ENCODE measurements around the gene CD81. TPM values are rescaled to one million over a fixed set of nuclear protein-coding genes. Genes with fewer than 3 reads are reported as not detected.

Gene CD81
- total RNA-seq, 4 donors from 2014 or later, result 234 to 340 (median 277) TPM

- DNase-seq (ENCODE audit: low spot score in 2 of 2), result no peak
- TF ChIP-seq EP300 (IDR thresholded peaks at IDR 0.05), result no peak
- no peak for TF ChIP-seq POLR2AphosphoS5 (IDR thresholded peaks at IDR 0.05)
- TF ChIP-seq POLR2A (IDR thresholded peaks at IDR 0.05), result no peak
- TF ChIP-seq, protein P1, sequence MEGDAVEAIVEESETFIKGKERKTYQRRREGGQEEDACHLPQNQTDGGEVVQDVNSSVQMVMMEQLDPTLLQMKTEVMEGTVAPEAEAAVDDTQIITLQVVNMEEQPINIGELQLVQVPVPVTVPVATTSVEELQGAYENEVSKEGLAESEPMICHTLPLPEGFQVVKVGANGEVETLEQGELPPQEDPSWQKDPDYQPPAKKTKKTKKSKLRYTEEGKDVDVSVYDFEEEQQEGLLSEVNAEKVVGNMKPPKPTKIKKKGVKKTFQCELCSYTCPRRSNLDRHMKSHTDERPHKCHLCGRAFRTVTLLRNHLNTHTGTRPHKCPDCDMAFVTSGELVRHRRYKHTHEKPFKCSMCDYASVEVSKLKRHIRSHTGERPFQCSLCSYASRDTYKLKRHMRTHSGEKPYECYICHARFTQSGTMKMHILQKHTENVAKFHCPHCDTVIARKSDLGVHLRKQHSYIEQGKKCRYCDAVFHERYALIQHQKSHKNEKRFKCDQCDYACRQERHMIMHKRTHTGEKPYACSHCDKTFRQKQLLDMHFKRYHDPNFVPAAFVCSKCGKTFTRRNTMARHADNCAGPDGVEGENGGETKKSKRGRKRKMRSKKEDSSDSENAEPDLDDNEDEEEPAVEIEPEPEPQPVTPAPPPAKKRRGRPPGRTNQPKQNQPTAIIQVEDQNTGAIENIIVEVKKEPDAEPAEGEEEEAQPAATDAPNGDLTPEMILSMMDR (IDR thresholded peaks at IDR 0.05), result no peak
- no peak overlapping the region for H3K27ac ChIP-seq
- peaks cover 51% of the 10 kb centered on the region for H3K4me1 ChIP-seq
- no peaks in the 10 kb centered on the region for H3K9me3 ChIP-seq
- no peak overlapping the region for H3K4me3 ChIP-seq
- no CpG with 5 or more reads among the region's 8 CpGs for WGBS
- H3K36me3 ChIP-seq, result peaks cover 70% of the 10 kb centered on the region
- no peaks in the 10 kb centered on the region for H3K27me3 ChIP-seq
Observed at GRCh38 chr11:2394818-2395105, 17.7 kb downstream of the CD81 start.

DNA sequence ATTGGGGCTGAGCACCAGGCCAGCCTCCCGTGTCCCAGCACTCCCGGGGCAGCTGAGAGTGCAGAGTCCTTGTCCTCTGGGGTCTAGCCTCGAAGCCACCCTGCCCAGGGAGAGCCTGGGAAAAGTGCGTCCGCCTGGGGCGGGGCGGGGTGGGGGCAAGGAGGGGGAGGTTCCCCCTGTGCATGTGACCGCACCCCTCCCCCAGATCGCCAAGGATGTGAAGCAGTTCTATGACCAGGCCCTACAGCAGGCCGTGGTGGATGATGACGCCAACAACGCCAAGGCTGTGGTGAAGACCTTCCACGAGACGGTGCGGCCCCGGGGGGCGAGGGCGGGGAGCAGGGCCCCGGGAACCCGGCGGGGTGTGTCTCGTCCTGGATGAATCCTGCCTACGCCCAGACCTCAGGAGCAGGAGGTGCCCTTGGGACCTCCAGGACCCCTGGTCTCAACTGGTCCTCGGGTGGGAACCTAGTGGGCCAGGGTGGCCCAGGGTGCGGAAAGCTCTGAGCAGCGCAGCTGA, 18.2 kb downstream of the CD81 start:
- peaks cover 70% of the 10 kb centered on the region for H3K36me3 ChIP-seq

DNA sequence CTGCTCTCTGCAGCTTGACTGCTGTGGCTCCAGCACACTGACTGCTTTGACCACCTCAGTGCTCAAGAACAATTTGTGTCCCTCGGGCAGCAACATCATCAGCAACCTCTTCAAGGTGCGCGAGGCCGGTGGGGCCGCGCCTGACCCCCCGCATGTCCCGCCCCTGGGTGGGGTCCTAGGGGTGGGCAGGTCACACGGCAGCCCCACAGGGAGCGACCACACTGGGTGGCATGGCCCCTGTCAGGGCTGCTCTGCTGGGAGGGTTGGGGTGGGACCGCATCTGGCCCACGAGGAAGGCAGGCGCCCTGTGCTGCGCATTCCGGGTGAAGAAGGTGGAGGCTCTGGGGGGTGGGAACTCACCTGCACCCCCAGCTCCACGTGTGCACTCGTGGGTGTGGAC, 18.7 kb downstream of the CD81 start:
- H3K4me3 ChIP-seq, result no peak overlapping the region
- no peak for DNase-seq (ENCODE audit: low spot score in 2 of 2)
- TF ChIP-seq, protein P1 (IDR thresholded peaks at IDR 0.05), result no peak
- TF ChIP-seq EP300 (IDR thresholded peaks at IDR 0.05) (no peak), POLR2AphosphoS5 (IDR thresholded peaks at IDR 0.05) (no peak), POLR2A (IDR thresholded peaks at IDR 0.05) (no peak)
- H3K36me3 ChIP-seq, result peaks cover 70% of the 10 kb centered on the region
- 20% methylated on average over 1 of the region's 17 CpGs for WGBS
- H3K4me1 ChIP-seq, result peaks cover 41% of the 10 kb centered on the region
- no peaks in the 10 kb centered on the region for H3K9me3 ChIP-seq
- no peaks in the 10 kb centered on the region for H3K27me3 ChIP-seq
- no peak overlapping the region for H3K27ac ChIP-seq

More for the DNA sequence above, 18.2 kb downstream of the CD81 start:
- H3K4me1 ChIP-seq, result peaks cover 47% of the 10 kb centered on the region
- no peaks in the 10 kb centered on the region for H3K9me3 ChIP-seq
- 75% methylated on average over 19 of the region's 26 CpGs for WGBS
- no peak for DNase-seq (ENCODE audit: low spot score in 2 of 2)
- no peak overlapping the region for H3K27ac ChIP-seq
- TF ChIP-seq POLR2A (IDR thresholded peaks at IDR 0.05) (no peak), POLR2AphosphoS5 (IDR thresholded peaks at IDR 0.05) (no peak), EP300 (IDR thresholded peaks at IDR 0.05) (no peak)
- TF ChIP-seq, protein P1 (IDR thresholded peaks at IDR 0.05), result no peak
- H3K4me3 ChIP-seq, result no peak overlapping the region
- no peaks in the 10 kb centered on the region for H3K27me3 ChIP-seq

GRCh38 chr11:2396471-2396870, 19.4 kb downstream of the CD81 start:
- TF ChIP-seq EP300 (IDR thresholded peaks at IDR 0.05) (no peak), POLR2AphosphoS5 (IDR thresholded peaks at IDR 0.05) (no peak), POLR2A (IDR thresholded peaks at IDR 0.05) (no peak)
- TF ChIP-seq, protein P1 (IDR thresholded peaks at IDR 0.05), result no peak
- 87% methylated on average over 22 of the region's 26 CpGs for WGBS
- no peak for DNase-seq (ENCODE audit: low spot score in 2 of 2)
- Histone ChIP-seq H3K27me3 (no peaks in the 10 kb centered on the region), H3K4me1 (peaks cover 40% of the 10 kb centered on the region), H3K9me3 (no peaks in the 10 kb centered on the region), H3K27ac (no peak overlapping the region), H3K36me3 (peaks cover 64% of the 10 kb centered on the region), H3K4me3 (no peak overlapping the region)

DNA sequence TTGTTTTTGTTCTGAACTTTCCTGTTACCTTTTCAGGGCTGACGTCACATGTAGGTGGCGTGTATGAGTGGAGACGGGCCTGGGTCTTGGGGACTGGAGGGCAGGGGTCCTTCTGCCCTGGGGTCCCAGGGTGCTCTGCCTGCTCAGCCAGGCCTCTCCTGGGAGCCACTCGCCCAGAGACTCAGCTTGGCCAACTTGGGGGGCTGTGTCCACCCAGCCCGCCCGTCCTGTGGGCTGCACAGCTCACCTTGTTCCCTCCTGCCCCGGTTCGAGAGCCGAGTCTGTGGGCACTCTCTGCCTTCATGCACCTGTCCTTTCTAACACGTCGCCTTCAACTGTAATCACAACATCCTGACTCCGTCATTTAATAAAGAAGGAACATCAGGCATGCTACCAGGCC, 19.9 kb downstream of the CD81 start:
- TF ChIP-seq POLR2A (IDR thresholded peaks at IDR 0.05) (no peak), POLR2AphosphoS5 (IDR thresholded peaks at IDR 0.05) (no peak), EP300 (IDR thresholded peaks at IDR 0.05) (no peak)
- TF ChIP-seq, protein P1 (IDR thresholded peaks at IDR 0.05), result no peak
- Histone ChIP-seq H3K4me3 (no peak overlapping the region), H3K27me3 (no peaks in the 10 kb centered on the region), H3K36me3 (peaks cover 59% of the 10 kb centered on the region), H3K9me3 (no peaks in the 10 kb centered on the region), H3K4me1 (peaks cover 42% of the 10 kb centered on the region), H3K27ac (no peak overlapping the region)
- DNase-seq (ENCODE audit: low spot score in 2 of 2), result no peak
- 98% methylated on average over 10 of the region's 12 CpGs for WGBS

All from suprapubic skin (tissue), 4 donors.